HEK293T (cell line): ENCODE results near the gene GRIFIN.

Source experiments
- CTCF ChIA-PET: fragments of 350-600 bp; formaldehyde crosslinking; extraction: SDS; loops from one replicate; lab custom pipeline; 2021; ENCODE audit warnings: antibody characterized with exemption, inconsistent platforms; lab: Yijun Ruan, JAX
- POLR2A ChIA-PET: fragments of 350-600 bp; formaldehyde crosslinking; extraction: SDS; loops from one replicate; lab custom pipeline; 2020; ENCODE audit warnings: antibody characterized with exemption, inconsistent platforms; lab: Yijun Ruan, JAX
- DNase-seq: peaks from one replicate; pipeline ENCODE4 v3.0.0; 2012; ENCODE audit warnings: mixed read lengths; ENCODE audit errors: extremely low spot score
- ARNT ChIP-seq: fragments of 450-650 bp; IDR thresholded peaks from 2 replicates; pipeline ENCODE4 v1.6.1; 2017; ENCODE audit warnings: mild to moderate bottlenecking
- BHLHE40 ChIP-seq: fragments of 450-650 bp; IDR thresholded peaks from 2 replicates; pipeline ENCODE4 v1.6.1; 2016; ENCODE audit warnings: mild to moderate bottlenecking, moderate library complexity, borderline replicate concordance
- CTBP1 ChIP-seq: fragments of 450-650 bp; IDR thresholded peaks from 2 replicates; pipeline ENCODE4 v1.6.1; 2016; ENCODE audit warnings: borderline replicate concordance
- ELF4 ChIP-seq: fragments of 450-650 bp; IDR thresholded peaks from 2 replicates; pipeline ENCODE4 v1.6.1; 2017; ENCODE audit warnings: antibody characterized with exemption
- FOXA1 ChIP-seq: fragments of 450-650 bp; IDR thresholded peaks from 2 replicates; pipeline ENCODE4 v1.6.1; 2016; ENCODE audit warnings: mild to moderate bottlenecking
- FOXK2 ChIP-seq: fragments of 450-650 bp; IDR thresholded peaks from 2 replicates; pipeline ENCODE4 v1.6.1; 2016; ENCODE audit warnings: mild to moderate bottlenecking
- FOXM1 ChIP-seq: fragments of 450-650 bp; IDR thresholded peaks from 2 replicates; pipeline ENCODE4 v1.6.1; 2017; ENCODE audit warnings: mild to moderate bottlenecking, borderline replicate concordance
- HDGF ChIP-seq: fragments of 450-650 bp; IDR thresholded peaks from 2 replicates; pipeline ENCODE4 v1.6.1; 2017; ENCODE audit warnings: antibody characterized with exemption, borderline replicate concordance
- L3MBTL2 ChIP-seq: fragments of 450-650 bp; conservative IDR thresholded peaks from 2 replicates; pipeline ENCODE4 v1.6.1; 2016; ENCODE audit warnings: mild to moderate bottlenecking
- LEF1 ChIP-seq: fragments of 450-650 bp; IDR thresholded peaks from 2 replicates; pipeline ENCODE4 v1.6.1; 2017; ENCODE audit warnings: mild to moderate bottlenecking, borderline replicate concordance
- NFRKB ChIP-seq: fragments of 450-650 bp; IDR thresholded peaks from 2 replicates; pipeline ENCODE4 v1.6.1; 2016; ENCODE audit warnings: mild to moderate bottlenecking, moderate library complexity
- PKNOX1 ChIP-seq: fragments of 450-650 bp; IDR thresholded peaks from 2 replicates; pipeline ENCODE4 v1.6.1; 2016
- SP1 ChIP-seq: fragments of 450-650 bp; IDR thresholded peaks from 2 replicates; pipeline ENCODE4 v1.6.1; 2017
- SUZ12 ChIP-seq: fragments of 450-650 bp; IDR thresholded peaks from 2 replicates; pipeline ENCODE4 v1.6.1; 2016; ENCODE audit warnings: mild to moderate bottlenecking
- TARDBP ChIP-seq: fragments of 450-650 bp; IDR thresholded peaks from 2 replicates; pipeline ENCODE4 v1.6.1; 2016
- ZNF384 ChIP-seq: fragments of 450-650 bp; IDR thresholded peaks from 2 replicates; pipeline ENCODE4 v1.6.1; 2016

Gene GRIFIN, protein sequence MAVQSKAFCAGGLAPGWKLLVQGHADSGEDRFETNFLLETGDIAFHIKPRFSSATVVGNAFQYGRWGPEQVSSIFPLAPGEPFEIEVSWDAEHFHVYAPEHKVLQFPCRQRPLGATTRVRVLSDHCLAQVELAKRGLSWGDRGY

DNA sequence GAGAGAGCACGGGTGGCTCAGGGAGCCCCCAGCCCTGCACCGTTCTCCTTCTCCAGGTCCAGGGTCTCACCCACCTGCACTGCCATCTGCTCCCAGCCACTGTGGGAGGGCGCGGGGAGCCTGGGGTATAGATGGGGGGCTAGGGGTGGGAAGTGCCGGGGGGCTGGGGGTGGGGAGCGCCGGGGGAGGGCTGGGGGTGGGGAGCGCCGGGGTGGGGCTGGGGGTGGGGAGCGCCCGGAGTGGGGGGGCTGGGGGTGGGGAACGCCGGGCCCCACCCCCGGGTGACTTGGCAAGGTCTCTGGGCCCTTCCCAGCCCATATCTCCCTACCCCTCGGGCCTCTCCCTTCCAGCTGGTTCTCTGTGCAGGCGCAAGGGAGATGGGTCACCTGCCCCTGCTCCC, at the start of gene GRIFIN:
GRIFIN (minus strand) TSS at position 101 of the 400 bp plus-strand sequence; CDS start at position 86, 15 bp downstream.
- TF ChIP-seq ZNF384: no peak
- TF ChIP-seq SP1: no peak
- no peak for TF ChIP-seq CTBP1
- TF ChIP-seq FOXM1: no peak
- TF ChIP-seq ARNT: no peak
- no peak for TF ChIP-seq TARDBP
- TF ChIP-seq L3MBTL2: no peak
- TF ChIP-seq SUZ12: no peak
- no peak for TF ChIP-seq PKNOX1
- no peak for TF ChIP-seq FOXA1
- no peak for TF ChIP-seq BHLHE40
- TF ChIP-seq ELF4: no peak
- ChIA-PET POLR2A (no interaction called here), CTCF (interaction anchor here (0.6 kb wide), 1 partner anchor 192 kb away, joined by 6 read pairs; no protein-coding TSS in a partner anchor)
- no peak for DNase-seq

- CTCF ChIA-PET: no interaction called here
- POLR2A ChIA-PET: no interaction called here
- no peak for DNase-seq
- TF ChIP-seq CTBP1: no peak
- no peak for TF ChIP-seq PKNOX1
- no peak for TF ChIP-seq BHLHE40
- no peak for TF ChIP-seq ELF4
- TF ChIP-seq NFRKB: no peak
- no peak for TF ChIP-seq FOXA1
- no peak for TF ChIP-seq L3MBTL2
Observed at GRCh38 chr7:2524808-2525657, 48.8 kb upstream of the GRIFIN start.

- ChIA-PET CTCF (no interaction called here), POLR2A (no interaction called here)
- TF ChIP-seq BHLHE40: no peak
- no peak for TF ChIP-seq ARNT
- no peak for TF ChIP-seq CTBP1
- no peak for TF ChIP-seq HDGF
- TF ChIP-seq SUZ12: no peak
- TF ChIP-seq FOXM1: no peak
- TF ChIP-seq PKNOX1: no peak
- TF ChIP-seq FOXA1: no peak
- no peak for TF ChIP-seq ELF4
- TF ChIP-seq SP1: no peak
- no peak for TF ChIP-seq NFRKB
- no peak for TF ChIP-seq LEF1
- TF ChIP-seq TARDBP: no peak
- no peak for TF ChIP-seq FOXK2
- TF ChIP-seq ZNF384: no peak
- TF ChIP-seq L3MBTL2: no peak
- DNase-seq: no peak
Observed at GRCh38 chr7:2523941-2524807, 48.0 kb upstream of the GRIFIN start.

DNA sequence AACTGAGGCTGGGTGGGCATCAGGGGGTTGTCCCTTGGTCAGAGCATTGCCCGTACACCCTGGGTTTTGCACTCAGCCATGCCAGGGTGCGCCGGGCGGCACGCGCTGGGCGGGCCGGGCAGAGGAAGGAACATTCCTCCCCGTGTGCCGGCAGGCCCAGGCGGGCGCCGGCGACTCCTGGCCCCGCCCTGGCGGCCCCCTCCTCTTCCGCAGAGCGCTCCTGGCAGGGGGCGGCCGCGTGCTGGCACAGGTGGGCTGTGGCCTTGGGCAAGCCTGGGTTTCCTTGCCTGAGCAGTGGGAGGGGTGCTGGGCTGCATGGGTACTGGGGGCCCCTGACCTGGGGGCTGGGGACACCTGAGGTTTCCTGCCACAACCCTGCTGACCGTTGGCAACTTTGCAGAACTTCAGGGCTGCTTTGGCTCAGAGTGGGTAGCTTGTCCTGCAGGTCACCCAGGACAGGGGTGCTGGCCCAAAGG, 47.3 kb upstream of the GRIFIN start:
- ChIA-PET POLR2A (no interaction called here), CTCF (no interaction called here)
- TF ChIP-seq FOXK2 (no peak), ARNT (no peak), NFRKB (no peak), SP1 (no peak), L3MBTL2 (no peak), ELF4 (no peak), ZNF384 (no peak), CTBP1 (no peak), LEF1 (no peak), HDGF (no peak), FOXM1 (no peak), BHLHE40 (no peak), SUZ12 (no peak), FOXA1 (no peak), PKNOX1 (no peak), TARDBP (no peak)
- DNase-seq: no peak
